Gastrocnemius medialis (tissue), 4 donors: ENCODE results near the gene PROCA1. TPM values are rescaled to one million over a fixed set of nuclear protein-coding genes. Genes with fewer than 3 reads are reported as not detected.

ENCODE experiments used
- ATAC-seq, 2 donors: fragments of 150-250 bp; one replicate each; pipeline ENCODE4 v1.9.1; 2016
- DNase-seq, 2 donors: peaks; one replicate each; pipeline ENCODE4 v3.0.0-alpha.2; 2019
- H3K27ac ChIP-seq, 4 donors: fragments of 200-600 bp; sonication (generic); 1 replicate in 1 of 4; 2 replicates in 3 of 4; pipeline ENCODE4 v1.5.1; 2016 to 2018; ENCODE audit warnings: mild to moderate bottlenecking in 2 of 4, moderate library complexity in 1 of 4
- H3K27me3 ChIP-seq, 3 donors: fragments of 200-600 bp; sonication (generic) in 2 of 3; 1 replicate in 1 of 3; 2 replicates in 2 of 3; pipeline versions ENCODE4 v1.5.1 to v1.6.0; 2016 to 2019; ENCODE audit warnings: mild to moderate bottlenecking in 1 of 3, moderate library complexity in 1 of 3
- H3K36me3 ChIP-seq, 2 donors: fragments of 200-600 bp; sonication (generic) in 1 of 2; one replicate each; pipeline ENCODE4 v1.5.1; 2017 to 2018
- H3K4me1 ChIP-seq, 2 donors: fragments of 200-600 bp; sonication (generic) in 1 of 2; one replicate each; pipeline ENCODE4 v1.5.1; 2016 to 2017; ENCODE audit warnings: mild to moderate bottlenecking in 2 of 2
- H3K4me3 ChIP-seq, 4 donors: fragments of 200-600 bp; sonication (generic) in 3 of 4; 1 replicate in 1 of 4; 2 replicates in 3 of 4; pipeline ENCODE4 v1.5.1; 2016 to 2019; ENCODE audit warnings: mild to moderate bottlenecking in 2 of 4
- H3K9me3 ChIP-seq, 3 donors: fragments of 200-600 bp; sonication (generic) in 2 of 3; 1 replicate in 1 of 3; 2 replicates in 2 of 3; pipeline ENCODE4 v1.5.1; 2016 to 2019
- POLR2A ChIP-seq, 2 donors: fragments of 450-650 bp; IDR thresholded peaks; one replicate each; pipeline ENCODE4 v1.6.1; 2017; ENCODE audit warnings: antibody characterized with exemption in 2 of 2, mild to moderate bottlenecking in 2 of 2, moderate library complexity in 2 of 2
- in situ Hi-C, 4 donors: fragments of 200-750 bp; cut with MboI; loops; one replicate each; pipeline versions ENCODE4 v1.15.0 to v1.8.0; 2017; ENCODE audit warnings: low sequenced_read_pairs in 4 of 4
- intact Hi-C: fragments of 100-400 bp; cut with DNase I; formaldehyde crosslinking; loops from one replicate; pipeline ENCODE4 v1.15.1; 2023; ENCODE audit warnings: low total_unique reads
- total RNA-seq, 4 donors: library from RNA; depleted of rRNA; stranded (reverse); fragments of >200 nt; gene quantifications; one replicate each; pipeline versions ENCODE4 v1.1.0 to v1.2.3, GENCODE V29; 2016
- TF ChIP-seq, protein P1 (sequence below), 5 experiments: fragments of 450-650 bp in 3 of 5; fragments of 200-600 bp in 2 of 5; sonication (generic) in 2 of 5; IDR thresholded peaks in 4 of 5; conservative IDR thresholded peaks in 1 of 5; 1 replicate in 4 of 5; 2 replicates in 1 of 5; pipeline ENCODE4 v1.5.1; 2016 to 2019; ENCODE audit warnings: antibody characterized with exemption in 5 of 5, mild to moderate bottlenecking in 3 of 5, moderate library complexity in 3 of 5

PROCA1 gene
- total RNA-seq, 4 donors from 2014 or later: 0.42 to 1.6 (median 0.49) TPM; not detected in 1

DNA sequence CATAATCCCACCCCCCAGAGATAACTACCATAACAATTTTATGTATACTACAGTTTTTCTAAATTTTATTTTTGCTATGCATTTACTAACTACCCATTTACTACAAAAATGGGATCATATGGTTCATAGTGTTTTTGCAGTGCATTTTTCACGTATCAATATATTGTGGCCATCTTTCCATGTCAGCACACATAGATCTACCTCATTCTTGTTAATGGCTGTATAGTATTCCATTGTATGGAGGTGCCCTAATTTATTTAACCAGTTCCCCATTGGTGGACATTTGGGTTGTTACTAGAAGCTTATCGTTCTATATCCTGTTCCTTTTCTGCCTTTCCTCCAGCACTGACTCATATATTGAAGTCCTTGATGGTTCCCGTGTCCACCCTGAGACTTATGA is 22.7 kb downstream of the PROCA1 start:
- Histone ChIP-seq H3K4me1 (no peaks in the 10 kb centered on the region), H3K36me3 (peaks cover 22 to 96% of the 10 kb centered on the region in 2 donors), H3K4me3 (no peak overlapping the region), H3K27ac (no peak overlapping the region), H3K27me3 (no peaks in the 10 kb centered on the region), H3K9me3 (no peaks in the 10 kb centered on the region)
- intact Hi-C loops (no loop called here), in situ Hi-C loops (no loop called here)
- TF ChIP-seq, protein P1, sequence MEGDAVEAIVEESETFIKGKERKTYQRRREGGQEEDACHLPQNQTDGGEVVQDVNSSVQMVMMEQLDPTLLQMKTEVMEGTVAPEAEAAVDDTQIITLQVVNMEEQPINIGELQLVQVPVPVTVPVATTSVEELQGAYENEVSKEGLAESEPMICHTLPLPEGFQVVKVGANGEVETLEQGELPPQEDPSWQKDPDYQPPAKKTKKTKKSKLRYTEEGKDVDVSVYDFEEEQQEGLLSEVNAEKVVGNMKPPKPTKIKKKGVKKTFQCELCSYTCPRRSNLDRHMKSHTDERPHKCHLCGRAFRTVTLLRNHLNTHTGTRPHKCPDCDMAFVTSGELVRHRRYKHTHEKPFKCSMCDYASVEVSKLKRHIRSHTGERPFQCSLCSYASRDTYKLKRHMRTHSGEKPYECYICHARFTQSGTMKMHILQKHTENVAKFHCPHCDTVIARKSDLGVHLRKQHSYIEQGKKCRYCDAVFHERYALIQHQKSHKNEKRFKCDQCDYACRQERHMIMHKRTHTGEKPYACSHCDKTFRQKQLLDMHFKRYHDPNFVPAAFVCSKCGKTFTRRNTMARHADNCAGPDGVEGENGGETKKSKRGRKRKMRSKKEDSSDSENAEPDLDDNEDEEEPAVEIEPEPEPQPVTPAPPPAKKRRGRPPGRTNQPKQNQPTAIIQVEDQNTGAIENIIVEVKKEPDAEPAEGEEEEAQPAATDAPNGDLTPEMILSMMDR (IDR thresholded peaks at IDR 0.05 in 4 of 5, conservative IDR thresholded peaks at IDR 0.05 in 1 of 5): no peak
- no peak for TF ChIP-seq POLR2A (IDR thresholded peaks at IDR 0.05)
- DNase-seq (no peak), ATAC-seq (no peak)

DNA sequence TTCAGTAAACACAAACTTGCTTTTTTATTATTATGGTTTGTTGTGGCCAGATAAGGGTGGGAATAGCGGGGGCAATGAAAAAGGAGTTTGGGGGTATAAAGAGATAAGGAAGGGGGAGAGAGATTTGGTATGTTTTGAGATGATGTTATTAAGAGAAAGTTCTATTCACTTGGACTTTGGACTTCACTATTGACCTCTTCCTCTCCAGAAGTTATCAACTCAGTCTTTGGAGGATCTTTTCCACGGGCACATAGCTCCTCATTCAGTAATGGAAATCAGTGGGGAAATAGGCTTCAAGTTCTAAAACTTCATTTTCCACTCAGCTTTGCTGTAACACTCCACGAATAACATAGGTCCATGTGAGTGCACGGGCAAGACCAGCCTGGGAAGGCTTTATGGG is 23.2 kb downstream of the PROCA1 start:
- Histone ChIP-seq H3K27me3 (no peaks in the 10 kb centered on the region), H3K9me3 (no peaks in the 10 kb centered on the region), H3K4me1 (no peaks in the 10 kb centered on the region), H3K36me3 (peaks cover 22 to 96% of the 10 kb centered on the region in 2 donors), H3K4me3 (no peak overlapping the region), H3K27ac (no peak overlapping the region)
- intact Hi-C loops (no loop called here), in situ Hi-C loops (no loop called here)
- TF ChIP-seq, protein P1 (IDR thresholded peaks at IDR 0.05 in 4 of 5, conservative IDR thresholded peaks at IDR 0.05 in 1 of 5): no peak
- no peak for TF ChIP-seq POLR2A (IDR thresholded peaks at IDR 0.05)
- DNase-seq (no peak), ATAC-seq (no peak)

DNA sequence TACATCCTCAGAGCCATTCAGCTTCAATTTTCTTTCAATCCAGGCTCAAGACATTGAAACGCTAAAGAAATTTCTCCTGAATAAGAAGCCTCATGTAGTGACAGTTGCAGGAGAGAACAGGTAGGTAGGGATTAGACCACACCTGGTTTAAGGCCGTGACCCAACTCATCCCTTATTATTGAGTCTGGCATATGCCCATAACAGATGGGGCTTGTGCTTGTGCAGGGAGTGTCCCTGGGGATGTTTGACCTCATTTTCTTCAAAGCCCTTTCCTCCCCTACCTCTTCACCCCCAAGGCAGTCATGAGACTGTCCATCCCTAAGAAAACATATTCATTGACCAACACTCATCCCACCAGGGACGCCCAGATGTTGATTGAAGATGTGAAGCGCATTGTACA is 25.4 kb downstream of the PROCA1 start:
- H3K27ac ChIP-seq: no peak overlapping the region
- no peak for ATAC-seq
- H3K27me3 ChIP-seq: no peaks in the 10 kb centered on the region
- H3K4me3 ChIP-seq: no peak overlapping the region
- H3K4me1 ChIP-seq: no peaks in the 10 kb centered on the region
- intact Hi-C loops (no loop called here), in situ Hi-C loops (no loop called here)
- TF ChIP-seq POLR2A (IDR thresholded peaks at IDR 0.05): no peak
- no peak for DNase-seq
- peaks cover 29 to 100% of the 10 kb centered on the region in 2 donors for H3K36me3 ChIP-seq
- no peaks in the 10 kb centered on the region for H3K9me3 ChIP-seq

DNA sequence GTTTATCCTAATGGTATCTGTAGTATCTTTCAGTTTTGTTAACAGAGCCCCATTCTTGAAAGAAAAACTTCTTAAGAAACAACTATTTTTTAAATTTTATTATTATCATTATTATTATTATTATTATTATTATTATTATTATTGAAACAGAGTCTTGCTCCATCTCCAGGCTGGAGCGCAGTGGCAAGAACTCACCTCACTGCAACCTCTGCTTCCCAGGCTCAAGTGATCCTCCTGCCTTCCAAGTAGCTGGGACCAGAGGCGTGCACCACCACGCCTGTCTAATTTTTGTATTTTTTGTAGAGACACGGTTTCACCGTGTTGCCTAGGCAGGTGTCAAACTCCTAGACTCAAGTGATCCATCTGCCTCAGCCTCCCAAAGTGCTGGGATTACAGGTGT is 26.3 kb downstream of the PROCA1 start:
- in situ Hi-C loops (no loop called here), intact Hi-C loops (no loop called here)
- Histone ChIP-seq H3K27me3 (no peaks in the 10 kb centered on the region), H3K27ac (peak overlapping the region in 1 of 4 donors; percentile 55), H3K4me1 (no peaks in the 10 kb centered on the region), H3K36me3 (peaks cover 29 to 100% of the 10 kb centered on the region in 2 donors), H3K9me3 (no peaks in the 10 kb centered on the region), H3K4me3 (no peak overlapping the region)
- no peak for ATAC-seq
- DNase-seq: no peak
- TF ChIP-seq, protein P1 (IDR thresholded peaks at IDR 0.05 in 4 of 5, conservative IDR thresholded peaks at IDR 0.05 in 1 of 5): no peak
- no peak for TF ChIP-seq POLR2A (IDR thresholded peaks at IDR 0.05)

DNA sequence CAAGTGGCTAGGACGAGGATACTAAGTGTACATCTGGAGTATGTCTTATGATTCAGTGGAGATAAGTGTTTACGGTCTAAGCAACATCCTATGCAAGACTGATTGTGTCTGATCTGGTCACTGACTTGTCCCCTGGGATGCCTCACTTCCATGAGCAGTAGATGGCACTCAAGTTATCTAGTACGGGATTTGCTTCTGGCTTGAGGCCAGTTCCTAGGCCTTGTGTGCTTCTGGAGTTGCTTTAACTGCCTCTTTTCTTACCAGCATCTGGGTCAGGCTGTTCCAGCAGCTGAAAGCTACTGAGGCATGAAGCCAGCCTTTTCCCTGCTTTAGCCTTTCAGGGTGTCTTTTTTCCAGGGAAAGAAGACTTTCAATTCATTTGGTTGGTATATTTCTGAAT is 26.7 kb downstream of the PROCA1 start:
- Histone ChIP-seq H3K4me3 (no peak overlapping the region), H3K4me1 (no peaks in the 10 kb centered on the region), H3K36me3 (peaks cover 25 to 100% of the 10 kb centered on the region in 2 donors), H3K27me3 (no peaks in the 10 kb centered on the region), H3K27ac (peak overlapping the region in 1 of 4 donors; percentile 55), H3K9me3 (no peaks in the 10 kb centered on the region)
- no peak for TF ChIP-seq POLR2A (IDR thresholded peaks at IDR 0.05)
- TF ChIP-seq, protein P1 (IDR thresholded peaks at IDR 0.05 in 4 of 5, conservative IDR thresholded peaks at IDR 0.05 in 1 of 5): peak in 2 of 5 experiments; percentile 15 to 19
- intact Hi-C loops (no loop called here), in situ Hi-C loops (no loop called here)
- ATAC-seq (peak; percentile 94 to 97), DNase-seq (peak; percentile 65 to 67)
